ENCODE data around the gene LAPTM5.

The LAPTM5 gene

GRCh38 chr1:30786264-30786991 is 28.9 kb upstream of the LAPTM5 start:
- no peak for DNase-seq

- DNase-seq = peak in 1 of 2 donors; percentile 40
Observed at GRCh38 chr1:30785714-30786113, 28.1 kb upstream of the LAPTM5 start.

GRCh38 chr1:30785181-30785580 is 27.6 kb upstream of the LAPTM5 start:
- DNase-seq = no peak

- DNase-seq = peak; percentile 84 to 88
Observed at GRCh38 chr1:30783256-30783915, 25.8 kb upstream of the LAPTM5 start.

- DNase-seq = peak; percentile 69 to 74
Observed at GRCh38 chr1:30782361-30783255, 25.0 kb upstream of the LAPTM5 start.

GRCh38 chr1:30781906-30782305 is 24.3 kb upstream of the LAPTM5 start:
- no peak for DNase-seq

- DNase-seq = peak; percentile 85 to 88
Observed at GRCh38 chr1:30780409-30780808, 22.8 kb upstream of the LAPTM5 start.

- peak; percentile 75 to 84 for DNase-seq
Observed at GRCh38 chr1:30779294-30780071, 21.9 kb upstream of the LAPTM5 start.

GRCh38 chr1:30778979-30779293 is 21.4 kb upstream of the LAPTM5 start:
- DNase-seq = no peak

GRCh38 chr1:30778154-30778978 is 20.8 kb upstream of the LAPTM5 start:
- peak in 1 of 2 donors; percentile 26 for DNase-seq

- DNase-seq = no peak
Observed at GRCh38 chr1:30777904-30778153, 20.3 kb upstream of the LAPTM5 start.

GRCh38 chr1:30777060-30777903 is 19.7 kb upstream of the LAPTM5 start:
- no peak for DNase-seq

- no peak for DNase-seq
Observed at GRCh38 chr1:30776097-30777059, 18.8 kb upstream of the LAPTM5 start.

- DNase-seq = no peak
Observed at GRCh38 chr1:30775433-30775975, 17.9 kb upstream of the LAPTM5 start.

GRCh38 chr1:30774550-30775432 is 17.2 kb upstream of the LAPTM5 start:
- no peak for DNase-seq

- no peak for DNase-seq
Observed at GRCh38 chr1:30773722-30774358, 16.3 kb upstream of the LAPTM5 start.

- no peak for DNase-seq
Observed at GRCh38 chr1:30771005-30771404, 13.4 kb upstream of the LAPTM5 start.

- no peak for DNase-seq
Observed at GRCh38 chr1:30770150-30770549, 12.6 kb upstream of the LAPTM5 start.
